A673 (cell line): ENCODE results near the gene C13orf42. TPM values are rescaled to one million over a fixed set of nuclear protein-coding genes. Genes with fewer than 3 reads are reported as not detected.

Experiments
- BruUV-seq: library from RNA; stranded (reverse); fragments of 400-500 nt; replicated peaks from 2 replicates; lab custom pipeline; 2021; lab: Mats Ljungman, UMichigan
- CTCF ChIA-PET: fragments of 300-600 bp; sonication (Branson Sonifier 250); formaldehyde crosslinking; loops from one replicate; lab custom pipeline; 2022; ENCODE audit warnings: antibody characterized with exemption; lab: Charles Lee
- POLR2A ChIA-PET: fragments of 300-600 bp; sonication (Branson Sonifier 250); formaldehyde crosslinking; loops from one replicate; lab custom pipeline; 2022; ENCODE audit warnings: antibody characterized with exemption; ENCODE audit not compliant: low non-redundant PET; lab: Charles Lee
- DNase-seq: peaks from one replicate; pipeline ENCODE4 v3.0.0-alpha.2; 2015; ENCODE audit warnings: low spot score
- H3K27ac ChIP-seq: fragments of 200-600 bp; sonication (generic); 2 replicates; pipeline ENCODE4 v1.5.1; 2016; ENCODE audit warnings: mixed run types, low read depth, mild to moderate bottlenecking, mixed read lengths, antibody characterized with exemption, low read length; ENCODE audit not compliant: poor library complexity, severe bottlenecking
- H3K27me3 ChIP-seq: fragments of 200-600 bp; sonication (generic); replicated peaks from 2 replicates; pipeline ENCODE4 v1.6.1; 2017; ENCODE audit warnings: mixed run types, low read depth, mild to moderate bottlenecking, mixed read lengths, antibody characterized with exemption, low read length; ENCODE audit not compliant: insufficient read depth, poor library complexity
- H3K36me3 ChIP-seq: fragments of 200-600 bp; sonication (generic); 2 replicates; pipeline ENCODE4 v1.6.1; 2016; ENCODE audit warnings: mixed run types, mild to moderate bottlenecking, mixed read lengths, antibody characterized with exemption, low read length; ENCODE audit not compliant: insufficient read depth, poor library complexity, severe bottlenecking
- H3K4me1 ChIP-seq: fragments of 200-600 bp; sonication (generic); 2 replicates; pipeline ENCODE4 v1.6.1; 2017; ENCODE audit warnings: mixed run types, mild to moderate bottlenecking, mixed read lengths, antibody characterized with exemption, low read length; ENCODE audit not compliant: insufficient read depth, poor library complexity, severe bottlenecking
- H3K4me3 ChIP-seq: fragments of 200-600 bp; sonication (generic); 2 replicates; pipeline ENCODE4 v1.5.1; 2016; ENCODE audit warnings: low read depth, mixed run types, mild to moderate bottlenecking, mixed read lengths, low read length; ENCODE audit not compliant: poor library complexity, severe bottlenecking
- H3K9me3 ChIP-seq: fragments of 200-600 bp; sonication (generic); 2 replicates; pipeline ENCODE4 v1.6.1; 2016; ENCODE audit warnings: mixed run types, low read depth, mild to moderate bottlenecking, mixed read lengths, antibody characterized with exemption, low read length; ENCODE audit not compliant: poor library complexity, severe bottlenecking
- EZH2 ChIP-seq: fragments of 200-600 bp; sonication (generic); IDR thresholded peaks from 2 replicates; pipeline ENCODE4 v1.6.1; 2017; ENCODE audit warnings: borderline replicate concordance, low read depth, mild to moderate bottlenecking, mixed read lengths, antibody characterized with exemption, low read length; ENCODE audit not compliant: poor library complexity, severe bottlenecking
- intact Hi-C: fragments of 100-400 bp; cut with micrococcal nuclease; formaldehyde crosslinking; loops from one replicate; pipeline ENCODE4 v1.10.0; 2022; ENCODE audit not compliant: unreplicated experiment
- total RNA-seq: library from RNA; stranded (reverse); gene quantifications from 2 replicates; pipeline ENCODE4 v1.2.3, GENCODE V29; 2021
- TF ChIP-seq, protein P1 (sequence below): fragments of 300-800, 200-600 bp; sonication (generic); conservative IDR thresholded peaks from 2 replicates; pipeline ENCODE4 v1.5.1; 2017; ENCODE audit warnings: low read depth, mild to moderate bottlenecking, antibody characterized with exemption, low read length, moderate library complexity, mixed read lengths

C13orf42 gene
- total RNA-seq, 1 experiment from 2014 or later = not detected

DNA sequence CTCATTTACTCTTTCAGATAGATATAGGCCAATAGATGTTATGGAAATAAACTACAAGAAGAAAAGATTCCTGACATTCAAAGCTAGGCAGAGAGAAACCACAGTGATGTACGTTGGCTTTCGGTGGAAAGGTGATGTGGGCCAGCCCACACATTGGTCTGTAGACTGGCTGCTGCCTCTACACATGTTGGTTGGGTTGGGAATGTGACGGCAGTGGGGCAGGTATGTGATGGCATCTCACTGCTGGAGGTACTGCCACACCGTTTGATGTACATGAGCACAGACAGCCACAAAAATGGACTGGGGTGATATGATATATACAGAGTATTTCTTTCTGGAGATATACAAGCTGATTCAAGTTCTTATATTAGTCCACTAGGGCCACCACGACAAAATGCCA lies 69.4 kb downstream of the C13orf42 start:
- BruUV-seq = no TSS peak
- H3K36me3 ChIP-seq = no peaks in the 10 kb centered on the region
- H3K27me3 ChIP-seq = no peaks in the 10 kb centered on the region
- ChIA-PET CTCF (no interaction called here), POLR2A (no interaction called here)
- H3K4me1 ChIP-seq = no peaks in the 10 kb centered on the region
- H3K9me3 ChIP-seq = no peaks in the 10 kb centered on the region
- H3K4me3 ChIP-seq = no peak overlapping the region
- DNase-seq = no peak
- H3K27ac ChIP-seq = no peak overlapping the region
- intact Hi-C loops = no loop called here
- TF ChIP-seq, protein P1, sequence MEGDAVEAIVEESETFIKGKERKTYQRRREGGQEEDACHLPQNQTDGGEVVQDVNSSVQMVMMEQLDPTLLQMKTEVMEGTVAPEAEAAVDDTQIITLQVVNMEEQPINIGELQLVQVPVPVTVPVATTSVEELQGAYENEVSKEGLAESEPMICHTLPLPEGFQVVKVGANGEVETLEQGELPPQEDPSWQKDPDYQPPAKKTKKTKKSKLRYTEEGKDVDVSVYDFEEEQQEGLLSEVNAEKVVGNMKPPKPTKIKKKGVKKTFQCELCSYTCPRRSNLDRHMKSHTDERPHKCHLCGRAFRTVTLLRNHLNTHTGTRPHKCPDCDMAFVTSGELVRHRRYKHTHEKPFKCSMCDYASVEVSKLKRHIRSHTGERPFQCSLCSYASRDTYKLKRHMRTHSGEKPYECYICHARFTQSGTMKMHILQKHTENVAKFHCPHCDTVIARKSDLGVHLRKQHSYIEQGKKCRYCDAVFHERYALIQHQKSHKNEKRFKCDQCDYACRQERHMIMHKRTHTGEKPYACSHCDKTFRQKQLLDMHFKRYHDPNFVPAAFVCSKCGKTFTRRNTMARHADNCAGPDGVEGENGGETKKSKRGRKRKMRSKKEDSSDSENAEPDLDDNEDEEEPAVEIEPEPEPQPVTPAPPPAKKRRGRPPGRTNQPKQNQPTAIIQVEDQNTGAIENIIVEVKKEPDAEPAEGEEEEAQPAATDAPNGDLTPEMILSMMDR = no peak
- TF ChIP-seq EZH2 = no peak

DNA sequence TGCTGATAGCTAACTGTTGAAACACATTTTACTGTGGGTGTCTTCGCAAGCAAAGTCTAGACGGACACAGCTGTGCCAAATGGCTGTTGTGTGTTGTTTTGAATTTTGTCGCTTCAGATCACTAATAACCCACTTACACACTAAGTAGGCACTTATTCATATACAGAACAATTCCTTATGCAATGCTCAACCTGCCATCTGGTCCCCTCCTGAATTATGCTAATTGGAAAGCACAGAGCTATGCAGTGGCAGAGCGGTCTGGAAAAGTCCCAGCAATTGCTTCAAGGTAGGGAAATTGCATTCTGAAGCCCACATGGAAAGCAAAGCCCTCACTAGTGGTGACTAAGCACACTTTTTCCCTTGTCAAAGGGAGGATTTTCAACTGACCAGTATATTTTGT lies 69.9 kb downstream of the C13orf42 start:
- H3K27me3 ChIP-seq = no peaks in the 10 kb centered on the region
- no peak for DNase-seq
- no peak overlapping the region for H3K4me3 ChIP-seq
- ChIA-PET POLR2A (no interaction called here), CTCF (no interaction called here)
- intact Hi-C loops = no loop called here
- H3K9me3 ChIP-seq = no peaks in the 10 kb centered on the region
- H3K27ac ChIP-seq = no peak overlapping the region
- BruUV-seq = no TSS peak
- no peaks in the 10 kb centered on the region for H3K36me3 ChIP-seq
- H3K4me1 ChIP-seq = no peaks in the 10 kb centered on the region
- no peak for TF ChIP-seq EZH2
- TF ChIP-seq, protein P1 = no peak

DNA sequence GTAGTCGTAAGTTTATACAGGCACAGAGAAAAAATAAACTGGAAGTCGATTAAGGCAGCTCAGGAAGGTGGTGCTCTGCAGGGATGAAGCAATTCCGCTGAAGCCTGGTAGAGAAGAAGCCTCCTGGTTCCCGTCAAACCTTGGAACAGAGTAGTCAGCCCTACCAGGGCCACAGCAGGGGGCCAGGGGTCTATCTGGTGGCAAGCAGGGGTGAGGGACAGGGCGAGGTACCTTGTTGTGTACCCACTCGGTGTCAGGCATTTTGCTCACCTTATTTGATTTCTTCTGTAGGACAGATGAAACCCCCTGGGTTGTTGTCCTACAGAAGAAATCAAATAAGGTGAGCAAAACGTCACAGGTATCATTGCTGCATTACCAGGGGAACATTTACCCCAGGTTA lies 70.6 kb downstream of the C13orf42 start:
- Histone ChIP-seq H3K9me3 (no peaks in the 10 kb centered on the region), H3K27ac (no peak overlapping the region), H3K4me3 (no peak overlapping the region), H3K36me3 (no peaks in the 10 kb centered on the region), H3K27me3 (no peaks in the 10 kb centered on the region), H3K4me1 (no peaks in the 10 kb centered on the region)
- DNase-seq = no peak
- TF ChIP-seq, protein P1 = no peak
- TF ChIP-seq EZH2 = no peak
- ChIA-PET POLR2A (no interaction called here), CTCF (no interaction called here)
- intact Hi-C loops = no loop called here
- BruUV-seq = no TSS peak
